GM10266 (cell line): ENCODE measurements around the gene PLEK2.

Experiments used
- DNase-seq: peaks from one replicate; pipeline ENCODE4 v3.0.0; 2012; ENCODE audit errors: extremely low spot score
- TF ChIP-seq, protein P1 (sequence below): IDR thresholded peaks from 2 replicates; pipeline ENCODE4 v1.5.1; 2012; ENCODE audit warnings: mild to moderate bottlenecking, low read depth; ENCODE audit not compliant: control insufficient read depth, insufficient read depth; ENCODE audit errors: missing control alignments

PLEK2 gene

DNA sequence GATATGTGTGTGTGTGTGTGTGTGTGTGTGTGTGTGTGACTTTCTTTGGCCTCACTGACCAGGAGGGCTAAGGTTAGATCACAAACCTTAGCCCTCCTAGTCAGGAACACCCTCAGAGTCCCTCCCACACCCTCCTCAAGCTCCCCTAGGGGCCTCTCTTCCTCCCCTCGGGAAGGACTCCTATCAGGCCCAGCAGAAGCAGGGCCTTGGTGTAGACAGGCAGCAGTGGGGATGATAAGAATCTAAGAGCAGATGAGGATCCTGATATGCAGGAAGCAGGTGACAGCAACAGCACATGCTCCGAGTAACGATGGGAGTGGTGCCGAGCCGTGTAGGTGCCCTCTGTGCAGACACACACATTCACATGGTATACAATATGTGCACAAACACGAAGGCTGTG is 20.7 kb downstream of the PLEK2 start:
- no peak for DNase-seq
- TF ChIP-seq, protein P1, sequence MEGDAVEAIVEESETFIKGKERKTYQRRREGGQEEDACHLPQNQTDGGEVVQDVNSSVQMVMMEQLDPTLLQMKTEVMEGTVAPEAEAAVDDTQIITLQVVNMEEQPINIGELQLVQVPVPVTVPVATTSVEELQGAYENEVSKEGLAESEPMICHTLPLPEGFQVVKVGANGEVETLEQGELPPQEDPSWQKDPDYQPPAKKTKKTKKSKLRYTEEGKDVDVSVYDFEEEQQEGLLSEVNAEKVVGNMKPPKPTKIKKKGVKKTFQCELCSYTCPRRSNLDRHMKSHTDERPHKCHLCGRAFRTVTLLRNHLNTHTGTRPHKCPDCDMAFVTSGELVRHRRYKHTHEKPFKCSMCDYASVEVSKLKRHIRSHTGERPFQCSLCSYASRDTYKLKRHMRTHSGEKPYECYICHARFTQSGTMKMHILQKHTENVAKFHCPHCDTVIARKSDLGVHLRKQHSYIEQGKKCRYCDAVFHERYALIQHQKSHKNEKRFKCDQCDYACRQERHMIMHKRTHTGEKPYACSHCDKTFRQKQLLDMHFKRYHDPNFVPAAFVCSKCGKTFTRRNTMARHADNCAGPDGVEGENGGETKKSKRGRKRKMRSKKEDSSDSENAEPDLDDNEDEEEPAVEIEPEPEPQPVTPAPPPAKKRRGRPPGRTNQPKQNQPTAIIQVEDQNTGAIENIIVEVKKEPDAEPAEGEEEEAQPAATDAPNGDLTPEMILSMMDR: no peak

DNA sequence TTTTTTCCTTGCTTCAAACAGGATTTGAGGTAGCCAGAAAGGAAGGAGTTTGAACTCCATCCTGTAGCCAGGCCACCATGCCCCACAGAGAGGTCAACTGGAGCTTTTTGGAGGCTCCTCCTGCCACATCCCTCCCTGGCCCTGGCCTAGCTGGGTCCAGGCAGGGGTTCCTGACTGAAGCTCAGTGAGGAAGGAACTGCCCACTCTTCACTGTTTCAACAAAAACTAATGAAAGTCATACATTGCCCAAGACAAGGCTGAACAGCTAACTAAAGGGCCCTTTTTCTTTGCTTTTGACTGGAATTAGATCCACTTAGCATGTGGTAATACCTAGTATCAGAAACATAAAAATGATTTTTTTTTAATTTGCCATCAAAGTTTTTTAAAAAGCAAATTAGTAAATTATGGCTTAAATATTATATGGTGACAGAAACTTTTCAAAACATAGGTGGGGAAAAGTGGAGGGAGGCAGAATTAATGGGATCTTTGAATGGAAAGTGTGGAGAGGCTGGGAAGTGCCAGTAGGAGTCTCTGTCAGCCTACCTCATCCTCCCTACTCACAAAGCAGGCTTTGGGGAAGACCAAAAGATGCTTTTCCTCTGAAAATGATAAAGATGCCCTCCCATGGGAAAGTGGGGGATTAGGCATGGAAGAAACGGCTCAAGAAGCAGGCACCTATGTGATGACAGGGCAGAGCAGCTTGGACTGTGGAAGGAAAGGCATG is 22.0 kb downstream of the PLEK2 start:
- TF ChIP-seq, protein P1: no peak
- no peak for DNase-seq

GRCh38 chr14:67389275-67389674 is 22.7 kb downstream of the PLEK2 start:
- no peak for DNase-seq
- TF ChIP-seq, protein P1: no peak

DNA sequence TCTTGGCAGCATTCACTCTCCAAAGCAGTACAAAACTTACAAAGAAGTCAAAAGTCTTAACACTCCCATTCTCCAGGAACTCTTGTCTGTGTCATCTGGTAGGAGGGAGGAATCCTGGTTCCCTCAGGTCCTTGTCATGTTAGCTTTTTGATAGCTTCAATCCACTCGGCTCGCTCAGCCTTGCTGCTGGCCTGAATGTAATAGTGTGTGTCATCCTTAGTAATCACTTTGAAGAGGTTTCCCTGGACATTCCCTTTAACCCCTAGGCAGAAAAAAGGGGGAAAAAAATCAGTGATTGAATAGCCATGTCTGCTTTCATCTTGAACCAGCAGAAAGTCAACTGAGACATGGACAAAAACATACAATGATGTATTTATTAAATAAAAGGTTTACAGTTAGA is 24.8 kb downstream of the PLEK2 start:
- TF ChIP-seq, protein P1: no peak
- no peak for DNase-seq

DNA sequence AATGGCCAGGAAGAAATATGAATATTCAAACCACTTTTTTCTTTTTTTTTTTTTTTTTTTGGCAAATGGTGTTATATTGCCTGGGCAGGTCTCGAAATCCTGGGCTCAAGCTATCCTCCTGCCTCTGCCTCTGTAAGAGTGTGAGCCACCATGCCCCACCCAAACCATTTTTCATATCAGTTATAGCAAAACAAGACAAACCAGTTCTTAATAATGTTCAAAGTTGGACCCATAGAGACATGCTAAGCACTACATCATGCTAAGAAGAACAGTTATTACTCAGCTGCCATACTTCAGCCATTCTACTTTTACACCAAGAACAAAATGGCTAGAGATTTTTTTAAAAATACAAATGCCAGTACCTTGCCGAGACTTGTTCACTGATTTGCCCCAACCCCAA is 26.3 kb downstream of the PLEK2 start:
- DNase-seq: no peak
- TF ChIP-seq, protein P1: no peak

GRCh38 chr14:67385120-67385519 is 26.8 kb downstream of the PLEK2 start:
- no peak for DNase-seq
- TF ChIP-seq, protein P1: no peak

GRCh38 chr14:67377916-67378315 is 34.0 kb downstream of the PLEK2 start:
- DNase-seq: no peak
- TF ChIP-seq, protein P1: no peak
